Kidney (tissue), 14 donors: ENCODE data around the gene SERBP1. TPM values are rescaled to one million over a fixed set of nuclear protein-coding genes. Genes with fewer than 3 reads are reported as not detected.
"Not testable (repeated sequence)": the region's sequence is repeated elsewhere in the genome, so short reads cannot be mapped to it uniquely, and the experiment has no call there.

Experiments
- DNase-seq, 5 donors: peaks; one replicate each; pipeline ENCODE4 v3.0.0-alpha.2; 2013 to 2020
- FAIRE-seq: peaks from 2 replicates; lab custom pipeline; 2012; peaks lifted over from hg19 to GRCh38; lab: Jason Lieb, UNC
- H3K27ac ChIP-seq, 2 donors: one replicate each; pipeline ENCODE4 v1.7.0; 2013; ENCODE audit warnings: low read depth in 2 of 2, low read length in 2 of 2, inconsistent platforms in 1 of 2
- H3K27me3 ChIP-seq: one replicate; pipeline ENCODE4 v1.7.1; 2013; ENCODE audit warnings: low read length, inconsistent platforms; ENCODE audit not compliant: control insufficient read depth, insufficient read depth
- H3K36me3 ChIP-seq, 3 donors: one replicate each; pipeline versions ENCODE4 v1.7.0 to v1.7.1; 2013; ENCODE audit warnings: low read length in 3 of 3, control low read depth in 1 of 3, inconsistent platforms in 1 of 3; ENCODE audit not compliant: insufficient read depth in 3 of 3, control insufficient read depth in 2 of 3
- H3K4me1 ChIP-seq, 3 donors: one replicate each; pipeline versions ENCODE4 v1.7.0 to v1.7.1; 2013; ENCODE audit warnings: low read length in 3 of 3, inconsistent platforms in 1 of 3, low read depth in 1 of 3; ENCODE audit not compliant: control insufficient read depth in 2 of 3, insufficient read depth in 2 of 3
- H3K4me3 ChIP-seq, 3 donors: one replicate each; pipeline versions ENCODE4 v1.7.0 to v1.8.1; 2013; ENCODE audit warnings: low read length in 3 of 3, control low read depth in 1 of 3, inconsistent platforms in 1 of 3
- H3K9ac ChIP-seq, 3 donors: one replicate each; pipeline versions ENCODE4 v1.7.0 to v1.7.1; 2013; ENCODE audit warnings: low read length in 3 of 3, control low read depth in 1 of 3, inconsistent platforms in 1 of 3
- H3K9me3 ChIP-seq, 3 donors: one replicate each; pipeline versions ENCODE4 v1.7.0 to v1.7.1; 2013; ENCODE audit warnings: low read length in 3 of 3, control low read depth in 1 of 3, inconsistent platforms in 1 of 3; ENCODE audit not compliant: control insufficient read depth in 2 of 3, insufficient read depth in 1 of 3
- CTCF ChIP-seq: IDR thresholded peaks from 3 replicates; pipeline ENCODE4 v1.5.1; 2012; ENCODE audit warnings: mild to moderate bottlenecking, moderate library complexity, borderline replicate concordance; ENCODE audit not compliant: insufficient read depth; ENCODE audit errors: extremely low read depth
- intact Hi-C: fragments of 100-400 bp; cut with DNase I; formaldehyde crosslinking; loops from one replicate; pipeline ENCODE4 v1.11.1; 2022
- polyA plus RNA-seq: library from polyadenylated mRNA; stranded (reverse); fragments of 350-450 nt; fragmentation: Illumina TruSeq; extraction: RNeasy Lipid Tissue Mini Kit (QIAGEN cat#74804); gene quantifications from one replicate; pipeline ENCODE4 v1.2.3, GENCODE V29; 2014; ENCODE audit warnings: low read depth, low replicate concordance; ENCODE audit not compliant: insufficient read depth
- total RNA-seq: library from RNA; stranded (reverse); fragmentation: NEBNext Ultra II Directional; extraction: Animal tissue kit (Norgen Biotek cat#: 25700); gene quantifications from one replicate; pipeline ENCODE4 v1.2.1, GENCODE V29; 2021
- donor health status: control.
- donor health status: control.
- donor health status: control.
- donor health status: control.
- donor health status: control.
- donor health status: DM: yes; HTN: yes; CAD: no.
- donor health status: Normal renal cell carcinoma (clear cell type).

Gene SERBP1
- total and polyA plus RNA-seq, 2 donors from 2014 or later = 103 to 151 TPM

GRCh38 chr1:67420835-67421492, 9.2 kb downstream of the SERBP1 start:
- intact Hi-C loops = no loop called here
- H3K9ac ChIP-seq = no peak overlapping the region
- TF ChIP-seq CTCF = no peak
- FAIRE-seq (no peak), DNase-seq (no peak)
- no peak overlapping the region for H3K27ac ChIP-seq
- H3K36me3 ChIP-seq = peaks cover 10 to 73% (median 37%) of the 10 kb centered on the region in 3 donors
- no peaks in the 10 kb centered on the region for H3K27me3 ChIP-seq
- no peaks in the 10 kb centered on the region for H3K9me3 ChIP-seq
- H3K4me1 ChIP-seq = peaks cover 0 to 7% (median 0%) of the 10 kb centered on the region in 3 donors
- H3K4me3 ChIP-seq = no peak overlapping the region

- no peaks in the 10 kb centered on the region for H3K9me3 ChIP-seq
- H3K4me1 ChIP-seq = no peaks in the 10 kb centered on the region
- H3K27me3 ChIP-seq = no peaks in the 10 kb centered on the region
- no peak overlapping the region for H3K27ac ChIP-seq
- no peak overlapping the region for H3K4me3 ChIP-seq
- FAIRE-seq = no peak
- peaks cover 7 to 77% (median 47%) of the 10 kb centered on the region in 3 donors for H3K36me3 ChIP-seq
- no peak for TF ChIP-seq CTCF
- no peak for DNase-seq
- H3K9ac ChIP-seq = no peak overlapping the region
- intact Hi-C loops = no loop called here
These were observed 11.2 kb downstream of the SERBP1 start for GRCh38 chr1:67418839-67419586.

GRCh38 chr1:67417733-67418132, 12.5 kb downstream of the SERBP1 start:
- H3K9me3 ChIP-seq, H3K27ac ChIP-seq, H3K4me1 ChIP-seq, H3K27me3 ChIP-seq, H3K9ac ChIP-seq, H3K4me3 ChIP-seq, FAIRE-seq, DNase-seq, intact Hi-C loops: not testable (repeated sequence)
- H3K36me3 ChIP-seq = peaks cover 7 to 75% (median 45%) of the 10 kb centered on the region in 3 donors

- FAIRE-seq = no peak
- intact Hi-C loops = no loop called here
- Histone ChIP-seq H3K4me3 (no peak overlapping the region), H3K27ac (no peak overlapping the region), H3K9ac (no peak overlapping the region), H3K36me3 (peaks cover 7 to 55% (median 37%) of the 10 kb centered on the region in 3 donors), H3K4me1 (no peaks in the 10 kb centered on the region), H3K27me3 (no peaks in the 10 kb centered on the region), H3K9me3 (no peaks in the 10 kb centered on the region)
- TF ChIP-seq CTCF = no peak
- DNase-seq = no peak
These were observed 15.2 kb downstream of the SERBP1 start for GRCh38 chr1:67415041-67415440.
